Neuronal stem cell (in vitro differentiated cells): ENCODE measurements around the gene HOXB4.

Experiments
- DNase-seq: peaks from one replicate; pipeline ENCODE4 v3.0.0-alpha.2; 2013; ENCODE audit warnings: low spot score
- H2AFZ ChIP-seq: one replicate; pipeline ENCODE4 v1.6.1; 2013; ENCODE audit warnings: mild to moderate bottlenecking, low read length, inconsistent platforms
- H2AK5ac ChIP-seq: 2 replicates; pipeline ENCODE4 v1.6.1; 2013; ENCODE audit warnings: low read depth, mild to moderate bottlenecking, inconsistent platforms, low read length, moderate library complexity, mixed read lengths
- H2BK120ac ChIP-seq: 2 replicates; pipeline ENCODE4 v1.6.1; 2013; ENCODE audit warnings: low read depth, mild to moderate bottlenecking, inconsistent platforms, low read length, moderate library complexity, mixed read lengths
- H2BK12ac ChIP-seq: one replicate; pipeline ENCODE4 v1.6.1; 2013; ENCODE audit warnings: low read length, inconsistent platforms
- H2BK15ac ChIP-seq: 2 replicates; pipeline ENCODE4 v1.6.1; 2013; ENCODE audit warnings: mild to moderate bottlenecking, low read length, inconsistent platforms, mixed read lengths
- H2BK5ac ChIP-seq: one replicate; pipeline ENCODE4 v1.6.1; 2013; ENCODE audit warnings: inconsistent platforms, mild to moderate bottlenecking, low read length, moderate library complexity
- H3K14ac ChIP-seq: one replicate; pipeline ENCODE4 v1.6.1; 2013; ENCODE audit warnings: low read length, inconsistent platforms
- H3K18ac ChIP-seq: 2 replicates; pipeline ENCODE4 v1.6.1; 2013; ENCODE audit warnings: low read length, inconsistent platforms
- H3K23ac ChIP-seq: 2 replicates; pipeline ENCODE4 v1.6.1; 2013; ENCODE audit warnings: low read depth, mild to moderate bottlenecking, mixed read lengths, low read length, inconsistent platforms; ENCODE audit not compliant: poor library complexity
- H3K27ac ChIP-seq: replicated peaks from 3 replicates; pipeline ENCODE4 v1.5.1; 2013; ENCODE audit warnings: low read length, inconsistent platforms
- H3K27me3 ChIP-seq, 3 experiments: 2 replicates each; pipeline ENCODE4 v1.6.1; 2013; ENCODE audit warnings: low read length in 3 of 3, mild to moderate bottlenecking in 2 of 3, inconsistent platforms in 1 of 3, low read depth in 1 of 3, mixed read lengths in 1 of 3, moderate library complexity in 1 of 3; ENCODE audit not compliant: control insufficient read depth in 3 of 3, insufficient read depth in 3 of 3
- H3K36me3 ChIP-seq, 2 donors: replicated peaks in 1 of 2; 2 replicates each; pipeline ENCODE4 v1.6.1; 2013; ENCODE audit warnings: low read length in 2 of 2; ENCODE audit not compliant: control insufficient read depth in 2 of 2, insufficient read depth in 2 of 2
- H3K4ac ChIP-seq: 2 replicates; pipeline ENCODE4 v1.6.1; 2013; ENCODE audit warnings: inconsistent platforms, mild to moderate bottlenecking, low read length, moderate library complexity
- H3K4me1 ChIP-seq, 2 donors: 1 replicate in 1 of 2; 2 replicates in 1 of 2; pipeline ENCODE4 v1.6.1; 2013; ENCODE audit warnings: low read length in 2 of 2, low read depth in 1 of 2; ENCODE audit not compliant: control insufficient read depth in 2 of 2, insufficient read depth in 1 of 2
- H3K4me2 ChIP-seq: one replicate; pipeline ENCODE4 v1.6.1; 2013; ENCODE audit warnings: mild to moderate bottlenecking, low read length, inconsistent platforms; ENCODE audit not compliant: insufficient read depth, poor library complexity, severe bottlenecking
- H3K4me3 ChIP-seq, 2 donors: 2 replicates each; pipeline ENCODE4 v1.5.1; 2013; ENCODE audit warnings: low read length in 2 of 2, mild to moderate bottlenecking in 2 of 2, inconsistent platforms in 1 of 2, moderate library complexity in 1 of 2
- H3K79me1 ChIP-seq: one replicate; pipeline ENCODE4 v1.6.1; 2013; ENCODE audit warnings: low read depth, mild to moderate bottlenecking, inconsistent platforms, low read length, moderate library complexity
- H3K9ac ChIP-seq: one replicate; pipeline ENCODE4 v1.6.1; 2013; ENCODE audit warnings: mild to moderate bottlenecking, low read depth, low read length, inconsistent platforms; ENCODE audit not compliant: poor library complexity
- H3K9me3 ChIP-seq, 2 donors: replicated peaks in 1 of 2; 2 replicates each; pipeline versions ENCODE3 to v1.6.1; 2013; ENCODE audit warnings: low read length in 2 of 2, mild to moderate bottlenecking in 2 of 2, inconsistent platforms in 1 of 2, low read depth in 1 of 2, mixed read lengths in 1 of 2, moderate library complexity in 1 of 2; ENCODE audit not compliant: control insufficient read depth in 2 of 2, insufficient read depth in 1 of 2
- H4K8ac ChIP-seq: one replicate; pipeline ENCODE4 v1.6.1; 2013; ENCODE audit warnings: low read depth, mild to moderate bottlenecking, inconsistent platforms, low read length, moderate library complexity
- H4K91ac ChIP-seq: one replicate; pipeline ENCODE4 v1.6.1; 2013; ENCODE audit warnings: low read length, low read depth, mild to moderate bottlenecking, inconsistent platforms; ENCODE audit not compliant: poor library complexity
- WGBS, 2 donors: extraction: QIAGEN DNeasy Blood & Tissue Kit; methylation state at CpG; one replicate each; pipeline ENCODE4 v1.1.7; 2013; ENCODE audit warnings: missing lambda C conversion rate in 2 of 2, mixed read lengths in 1 of 2; ENCODE audit not compliant: insufficient read length in 2 of 2, insufficient replicate concordance in 1 of 2; ENCODE audit errors: extremely low coverage in 2 of 2; 5-methylcytosine and 5-hydroxymethylcytosine counted together

The HOXB4 gene

DNA sequence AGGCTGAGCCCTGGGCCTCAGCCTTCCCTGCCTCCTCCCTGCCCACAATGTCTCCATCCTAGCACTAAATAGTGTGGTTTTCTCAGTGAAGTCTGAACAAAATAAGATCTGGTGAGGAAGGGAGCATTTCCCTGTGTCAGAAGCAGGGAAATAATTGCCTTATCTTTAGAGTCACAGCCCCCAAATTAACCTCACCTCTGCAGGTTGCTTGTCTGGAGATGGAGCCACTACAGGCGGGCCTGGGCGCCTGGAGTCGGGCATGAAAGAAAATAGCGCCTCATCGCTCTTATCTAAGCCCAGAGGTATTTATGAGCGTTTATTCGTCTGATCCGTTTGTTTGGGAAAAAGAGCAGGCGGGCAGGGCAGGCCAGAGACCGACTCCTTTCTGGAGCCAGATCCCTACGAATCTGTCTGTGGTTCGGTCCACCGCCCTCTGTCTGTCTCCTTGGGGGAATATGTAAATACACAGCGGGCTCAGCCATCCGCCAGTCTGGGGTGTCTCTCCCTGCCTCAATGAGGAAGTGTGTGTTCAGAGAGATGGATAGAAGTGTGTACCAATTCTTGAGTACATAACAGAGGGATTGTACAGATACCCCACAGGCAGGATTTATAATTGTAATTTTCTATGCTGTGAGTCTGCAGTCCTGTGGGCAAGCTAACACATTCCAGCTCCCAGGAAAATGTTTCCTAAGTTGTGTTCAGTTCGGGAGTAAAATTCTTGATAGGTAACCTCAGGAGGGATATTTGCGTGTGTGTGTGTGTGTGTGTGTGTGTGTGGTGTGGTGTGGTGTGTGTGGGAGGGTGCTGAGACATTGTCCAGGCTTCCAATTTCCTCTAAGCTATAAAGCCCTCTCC, 22.3 kb upstream of the HOXB4 start:
- WGBS, 2 donors: no CpG with 5 or more reads among the region's 17 CpGs

DNA sequence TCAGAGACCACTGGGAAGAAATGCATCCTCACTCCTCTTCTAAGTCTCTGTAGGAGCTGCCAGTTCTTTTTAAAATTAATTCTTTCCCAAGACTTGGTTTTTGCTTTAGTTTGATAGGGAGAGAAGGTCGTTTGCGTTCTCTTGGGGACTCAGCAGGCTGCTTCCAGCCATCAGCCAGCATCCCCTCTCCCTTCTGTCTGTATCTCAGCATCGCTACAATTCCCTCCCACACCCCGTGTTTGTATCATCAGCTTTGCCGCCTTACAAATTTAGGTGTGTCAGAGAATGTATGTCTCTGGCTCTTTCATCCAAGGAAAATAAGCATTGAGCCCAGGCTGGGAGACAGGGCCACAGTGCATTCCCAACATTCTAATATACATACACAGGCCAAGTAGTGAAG, 21.2 kb upstream of the HOXB4 start:
- H3K27ac ChIP-seq: no peak overlapping the region
- peaks cover 78 to 100% (median 100%) of the 10 kb centered on the region in 3 experiments for H3K27me3 ChIP-seq
- no peak for DNase-seq

More for the DNA sequence above, 22.3 kb upstream of the HOXB4 start:
- Histone ChIP-seq H2BK15ac (no peak overlapping the region), H2BK120ac (no peak overlapping the region), H4K8ac (no peak overlapping the region), H3K4ac (no peak overlapping the region), H2BK12ac (no peak overlapping the region), H3K14ac (no peak overlapping the region), H2BK5ac (no peak overlapping the region), H3K79me1 (no peaks in the 10 kb centered on the region), H3K18ac (no peak overlapping the region), H3K9ac (no peak overlapping the region), H4K91ac (no peak overlapping the region), H3K23ac (no peak overlapping the region), H3K4me2 (no peak overlapping the region), H3K27me3 (peaks cover 74 to 100% (median 100%) of the 10 kb centered on the region in 3 experiments), H2AK5ac (no peak overlapping the region), H3K27ac (no peak overlapping the region), H3K4me3 (no peak overlapping the region), H3K4me1 (no peaks in the 10 kb centered on the region), H3K36me3 (no peaks in the 10 kb centered on the region), H2AFZ (no peak overlapping the region), H3K9me3 (peaks cover 4 to 6% of the 10 kb centered on the region in 2 donors)
- no peak for DNase-seq

DNA sequence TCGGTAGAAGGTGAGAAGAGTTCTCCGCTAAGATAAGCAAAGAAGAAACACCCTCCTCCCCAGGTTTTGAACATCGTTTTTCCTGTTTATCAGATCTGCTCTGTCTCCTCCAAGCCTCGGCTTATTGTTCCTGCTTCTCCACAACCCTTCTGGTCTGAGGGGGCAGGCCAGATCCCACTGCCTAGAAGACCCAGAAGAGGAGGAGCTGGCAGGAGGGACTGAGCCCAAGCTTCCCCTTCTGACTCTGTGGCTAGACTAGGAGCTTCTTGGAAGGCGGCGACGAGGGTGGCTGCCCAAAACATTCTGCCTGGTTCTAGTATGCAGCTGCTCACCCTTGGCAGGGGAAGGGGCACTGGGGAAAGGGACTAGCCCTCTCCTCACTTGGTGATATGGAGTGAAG, 20.6 kb upstream of the HOXB4 start:
- no peak overlapping the region for H3K4me3 ChIP-seq

More for the DNA sequence above, 21.2 kb upstream of the HOXB4 start:
- Histone ChIP-seq H3K4me3 (no peak overlapping the region), H3K14ac (no peak overlapping the region), H3K18ac (no peak overlapping the region), H2AK5ac (no peak overlapping the region), H3K9me3 (peaks cover 0 to 6% of the 10 kb centered on the region in 2 donors), H4K8ac (no peak overlapping the region), H3K79me1 (no peaks in the 10 kb centered on the region), H3K4me1 (no peaks in the 10 kb centered on the region), H4K91ac (no peak overlapping the region), H3K9ac (no peak overlapping the region), H2BK15ac (no peak overlapping the region), H2BK12ac (no peak overlapping the region), H3K23ac (no peak overlapping the region), H2AFZ (no peak overlapping the region), H3K36me3 (no peaks in the 10 kb centered on the region), H2BK120ac (no peak overlapping the region), H3K4ac (no peak overlapping the region), H2BK5ac (no peak overlapping the region), H3K4me2 (no peak overlapping the region)
- no CpG with 5 or more reads among the region's 5 CpGs for WGBS, 2 donors

DNA sequence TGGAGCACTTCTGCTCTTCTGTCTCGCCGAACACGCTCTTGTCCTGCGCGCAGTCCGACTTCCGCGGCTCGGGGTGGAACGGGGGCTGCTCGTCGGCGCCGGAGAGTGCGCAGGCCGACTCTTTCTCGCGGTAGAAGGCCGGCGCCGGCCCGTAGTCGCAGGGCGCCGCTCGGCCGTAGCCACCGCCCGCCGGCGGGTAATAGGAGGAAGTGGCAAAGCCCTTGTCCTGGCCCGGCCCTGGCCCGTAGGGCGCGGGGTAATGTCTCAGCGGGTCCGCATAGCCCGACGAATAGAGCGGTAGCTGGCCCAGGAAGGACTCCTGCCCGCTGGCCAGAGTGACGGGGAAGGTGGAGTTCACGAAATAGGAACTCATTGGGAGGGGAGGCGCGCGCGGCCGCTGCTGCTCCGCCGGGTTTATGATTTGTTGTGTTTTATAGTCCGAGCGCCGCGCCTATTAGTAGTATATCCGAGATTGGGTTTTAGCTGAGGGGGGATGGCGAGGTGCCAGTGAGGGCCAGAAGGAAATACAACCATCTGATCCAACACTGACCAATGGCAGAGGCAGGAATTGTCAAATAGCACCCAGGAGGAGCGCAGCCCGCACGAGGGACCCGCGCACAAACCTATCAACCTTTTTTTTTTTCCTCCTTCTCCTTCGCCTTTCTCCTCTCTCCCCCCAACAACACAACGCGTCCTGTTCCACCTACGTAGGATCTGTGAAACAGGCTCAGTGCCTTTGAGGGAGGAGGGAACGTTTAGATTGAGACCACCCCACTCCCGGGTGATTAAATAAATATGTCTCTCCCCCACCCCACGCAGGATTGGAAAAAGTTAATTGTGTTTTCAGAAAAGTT, 19.9 kb upstream of the HOXB4 start:
- H3K36me3 ChIP-seq: no peaks in the 10 kb centered on the region
- H3K9ac ChIP-seq: no peak overlapping the region
- H2AFZ ChIP-seq: peak overlapping the region; percentile 17
- H3K4me3 ChIP-seq: no peak overlapping the region
- H3K27ac ChIP-seq: no peak overlapping the region
- H3K79me1 ChIP-seq: no peaks in the 10 kb centered on the region
- H2AK5ac ChIP-seq: no peak overlapping the region
- no peak overlapping the region for H2BK120ac ChIP-seq
- H3K9me3 ChIP-seq: peaks cover 0 to 4% of the 10 kb centered on the region in 2 donors
- no peak overlapping the region for H3K4me2 ChIP-seq
- H2BK15ac ChIP-seq: no peak overlapping the region
- WGBS, 2 donors: no CpG with 5 or more reads among the region's 68 CpGs
- H3K23ac ChIP-seq: peak overlapping the region; percentile 53
- H3K27me3 ChIP-seq: peaks cover 76 to 100% (median 100%) of the 10 kb centered on the region in 3 experiments
- H3K14ac ChIP-seq: no peak overlapping the region
- H2BK12ac ChIP-seq: no peak overlapping the region
- no peak overlapping the region for H3K4ac ChIP-seq
- H4K8ac ChIP-seq: no peak overlapping the region
- no peak overlapping the region for H4K91ac ChIP-seq
- H3K18ac ChIP-seq: no peak overlapping the region
- no peak for DNase-seq
- H2BK5ac ChIP-seq: no peak overlapping the region
- H3K4me1 ChIP-seq: no peaks in the 10 kb centered on the region

More for the DNA sequence above, 20.6 kb upstream of the HOXB4 start:
- Histone ChIP-seq H3K36me3 (no peaks in the 10 kb centered on the region), H3K79me1 (no peaks in the 10 kb centered on the region), H4K8ac (no peak overlapping the region), H3K27me3 (peaks cover 76 to 100% (median 100%) of the 10 kb centered on the region in 3 experiments), H3K14ac (no peak overlapping the region), H2AK5ac (no peak overlapping the region), H3K9me3 (peaks cover 0 to 6% of the 10 kb centered on the region in 2 donors), H3K18ac (no peak overlapping the region), H3K9ac (no peak overlapping the region), H2BK120ac (no peak overlapping the region), H2BK15ac (no peak overlapping the region), H3K4me1 (no peaks in the 10 kb centered on the region), H2BK5ac (no peak overlapping the region), H3K4ac (no peak overlapping the region), H4K91ac (no peak overlapping the region), H2AFZ (no peak overlapping the region), H3K23ac (no peak overlapping the region), H3K4me2 (no peak overlapping the region), H3K27ac (no peak overlapping the region), H2BK12ac (no peak overlapping the region)
- WGBS, 2 donors: no CpG with 5 or more reads among the region's 7 CpGs
- no peak for DNase-seq
